Ovary (tissue), 9 donors: ENCODE measurements around the gene ANKH. TPM values are rescaled to one million over a fixed set of nuclear protein-coding genes. Genes with fewer than 3 reads are reported as not detected.

Experiments used
- DNase-seq, 5 donors: peaks; one replicate each; pipeline ENCODE4 v3.0.0-alpha.2; 2019 to 2020
- H3K27ac ChIP-seq, 2 donors: fragments of 200-600 bp; one replicate each; pipeline versions ENCODE4 v1.5.1 to v1.8.0; 2019 to 2022
- H3K27me3 ChIP-seq: fragments of 200-600 bp; one replicate; pipeline ENCODE4 v1.8.0; 2022
- H3K36me3 ChIP-seq: fragments of 200-600 bp; sonication (generic); one replicate; pipeline ENCODE4 v1.5.1; 2019
- H3K4me1 ChIP-seq: one replicate; pipeline ENCODE4 v1.8.1; 2013; ENCODE audit warnings: mild to moderate bottlenecking, moderate library complexity; ENCODE audit not compliant: insufficient read depth
- H3K4me3 ChIP-seq: fragments of 200-600 bp; sonication (generic); one replicate; pipeline ENCODE4 v1.5.1; 2017
- H3K9me3 ChIP-seq, 2 donors: fragments of 200-600 bp in 1 of 2; sonication (generic) in 1 of 2; one replicate each; pipeline versions ENCODE4 v1.5.1 to v1.8.1; 2013 to 2019; ENCODE audit warnings: mild to moderate bottlenecking in 1 of 2, moderate library complexity in 1 of 2
- EP300 ChIP-seq: sonication (generic); formaldehyde crosslinking; IDR thresholded peaks from one replicate; pipeline ENCODE4 v1.6.1; 2017; ENCODE audit warnings: antibody characterized with exemption
- POLR2A ChIP-seq: fragments of 450-650 bp; IDR thresholded peaks from one replicate; pipeline ENCODE4 v1.6.1; 2017; ENCODE audit warnings: antibody characterized with exemption, mild to moderate bottlenecking, moderate library complexity
- WGBS, 3 donors: extraction: QIAGEN DNeasy Blood & Tissue Kit in 1 of 3; methylation state at CpG; one replicate each; pipeline versions ENCODE4 v1.1.5 to v1.1.7; 2013 to 2017; 5-methylcytosine and 5-hydroxymethylcytosine counted together
- intact Hi-C, 4 donors: fragments of 100-400 bp; cut with DNase I; formaldehyde crosslinking; loops; one replicate each; pipeline versions ENCODE4 v1.11.0 to v1.15.1; 2022 to 2023
- polyA plus RNA-seq, 2 donors: library from polyadenylated mRNA; stranded (reverse); fragments of 200-250 nt in 1 of 2; fragments of 350-450 nt in 1 of 2; fragmentation: Illumina TruSeq in 1 of 2; extraction: RNeasy Lipid Tissue Mini Kit (QIAGEN cat#74804) in 1 of 2; gene quantifications; one replicate each; pipeline ENCODE4 v1.2.3, GENCODE V29; 2013 to 2014
- total RNA-seq, 7 donors: library from RNA; depleted of rRNA in 2 of 7; stranded (reverse); fragments of >200 nt in 2 of 7; fragmentation: NEBNext Ultra II Directional in 3 of 7; extraction: Animal tissue kit (Norgen Biotek cat#: 25700) in 3 of 7; gene quantifications; one replicate each; pipeline versions ENCODE4 v1.1.0 to v1.2.4, GENCODE V29; 2016 to 2023
- TF ChIP-seq, protein P1 (sequence below), 3 donors: fragments of 450-650 bp in 2 of 3; fragments of 200-600 bp in 1 of 3; IDR thresholded peaks; one replicate each; pipeline versions ENCODE4 v1.5.1 to v1.8.0; 2016 to 2022; ENCODE audit warnings: antibody characterized with exemption in 3 of 3, mild to moderate bottlenecking in 1 of 3
- donor health status: DM: no; HTN: no; CAD: no; lungs with moderate emphysema.
- donor health status: DM: no; HTN: no; CAD: no.
- donor health status: Bipolar disorder and iron deficiency.
- donor health status: DM: yes; HTN: yes; CAD: no.
- donor health status: DM: no; HTN: no; CAD: no.
- donor health status: DM: yes; HTN: yes; CAD: no.

The ANKH gene
- total and polyA plus RNA-seq, 9 donors = 17.2 to 80.7 (median 44.6) TPM

DNA sequence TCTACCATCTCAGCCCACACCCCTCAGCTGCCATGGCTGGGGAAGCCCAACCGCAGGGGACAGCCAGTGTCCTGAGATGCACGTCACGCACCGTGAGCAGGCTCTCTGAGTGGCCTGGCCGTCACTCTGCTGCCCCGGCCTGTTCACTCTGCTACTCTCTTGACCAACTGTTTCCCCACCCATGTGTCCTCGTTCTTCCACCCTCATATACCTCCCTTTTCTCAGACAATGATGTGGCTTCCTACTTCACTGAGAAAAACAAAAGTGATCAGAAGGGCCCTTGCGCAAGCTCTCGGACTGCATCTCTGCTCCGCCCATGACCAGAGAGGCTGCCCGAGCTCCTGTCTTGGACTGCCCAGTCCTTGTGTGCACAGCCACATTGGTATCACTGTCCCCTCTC lies 159.4 kb downstream of the ANKH start:
- no peaks in the 10 kb centered on the region for H3K9me3 ChIP-seq
- DNase-seq = no peak
- TF ChIP-seq EP300 = no peak
- TF ChIP-seq, protein P1, sequence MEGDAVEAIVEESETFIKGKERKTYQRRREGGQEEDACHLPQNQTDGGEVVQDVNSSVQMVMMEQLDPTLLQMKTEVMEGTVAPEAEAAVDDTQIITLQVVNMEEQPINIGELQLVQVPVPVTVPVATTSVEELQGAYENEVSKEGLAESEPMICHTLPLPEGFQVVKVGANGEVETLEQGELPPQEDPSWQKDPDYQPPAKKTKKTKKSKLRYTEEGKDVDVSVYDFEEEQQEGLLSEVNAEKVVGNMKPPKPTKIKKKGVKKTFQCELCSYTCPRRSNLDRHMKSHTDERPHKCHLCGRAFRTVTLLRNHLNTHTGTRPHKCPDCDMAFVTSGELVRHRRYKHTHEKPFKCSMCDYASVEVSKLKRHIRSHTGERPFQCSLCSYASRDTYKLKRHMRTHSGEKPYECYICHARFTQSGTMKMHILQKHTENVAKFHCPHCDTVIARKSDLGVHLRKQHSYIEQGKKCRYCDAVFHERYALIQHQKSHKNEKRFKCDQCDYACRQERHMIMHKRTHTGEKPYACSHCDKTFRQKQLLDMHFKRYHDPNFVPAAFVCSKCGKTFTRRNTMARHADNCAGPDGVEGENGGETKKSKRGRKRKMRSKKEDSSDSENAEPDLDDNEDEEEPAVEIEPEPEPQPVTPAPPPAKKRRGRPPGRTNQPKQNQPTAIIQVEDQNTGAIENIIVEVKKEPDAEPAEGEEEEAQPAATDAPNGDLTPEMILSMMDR (IDR thresholded peaks at IDR 0.05) = no peak
- TF ChIP-seq POLR2A = no peak
- intact Hi-C loops = no loop called here
- H3K27me3 ChIP-seq = no peaks in the 10 kb centered on the region
- no peak overlapping the region for H3K4me3 ChIP-seq
- H3K36me3 ChIP-seq = no peaks in the 10 kb centered on the region
- no peak overlapping the region for H3K27ac ChIP-seq
- WGBS, 3 donors = 95 to 97% (median 97%) methylated on average over 11 of the region's 11 CpGs
- no peaks in the 10 kb centered on the region for H3K4me1 ChIP-seq

DNA sequence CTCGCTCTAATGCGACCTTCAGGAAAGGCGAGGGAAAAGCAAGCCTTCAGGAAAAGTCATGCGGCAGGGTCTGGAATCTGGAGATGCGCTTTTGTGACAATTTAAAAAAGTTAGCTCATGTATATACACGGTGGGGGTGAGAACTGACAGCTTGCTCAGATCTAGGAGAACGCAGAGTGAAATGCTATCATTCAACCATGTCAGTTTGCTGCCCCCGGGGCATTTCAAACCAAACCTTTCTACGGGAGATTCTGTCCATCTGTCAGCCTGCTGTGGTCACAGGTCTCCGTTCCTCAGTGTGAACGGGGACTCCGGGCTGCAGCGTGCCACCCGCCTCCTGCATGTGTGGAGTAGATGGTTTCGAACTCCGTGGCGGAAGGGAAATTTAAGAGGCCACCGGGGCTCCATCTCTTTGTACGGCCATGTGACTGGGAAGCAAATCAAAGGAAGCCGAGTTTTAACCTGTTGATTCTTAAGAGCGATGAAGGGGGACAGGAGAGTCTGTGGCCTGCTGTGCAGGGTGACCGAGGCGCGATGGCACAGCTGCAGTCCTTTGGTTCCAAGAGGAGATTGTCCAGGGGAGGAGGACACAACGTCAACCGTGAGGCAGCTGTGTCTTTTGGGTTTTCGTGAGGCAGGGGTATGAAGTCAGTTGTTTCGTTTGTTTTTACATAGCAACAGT lies 161.1 kb downstream of the ANKH start:
- no peak for TF ChIP-seq POLR2A
- TF ChIP-seq EP300 = no peak
- TF ChIP-seq, protein P1 (IDR thresholded peaks at IDR 0.05) = no peak
- no peak overlapping the region for H3K4me3 ChIP-seq
- no peaks in the 10 kb centered on the region for H3K9me3 ChIP-seq
- WGBS, 3 donors = 92 to 94% (median 94%) methylated on average over 28 of the region's 28 CpGs
- no peaks in the 10 kb centered on the region for H3K27me3 ChIP-seq
- DNase-seq = no peak
- no peaks in the 10 kb centered on the region for H3K4me1 ChIP-seq
- intact Hi-C loops = no loop called here
- H3K27ac ChIP-seq = no peak overlapping the region
- no peaks in the 10 kb centered on the region for H3K36me3 ChIP-seq

DNA sequence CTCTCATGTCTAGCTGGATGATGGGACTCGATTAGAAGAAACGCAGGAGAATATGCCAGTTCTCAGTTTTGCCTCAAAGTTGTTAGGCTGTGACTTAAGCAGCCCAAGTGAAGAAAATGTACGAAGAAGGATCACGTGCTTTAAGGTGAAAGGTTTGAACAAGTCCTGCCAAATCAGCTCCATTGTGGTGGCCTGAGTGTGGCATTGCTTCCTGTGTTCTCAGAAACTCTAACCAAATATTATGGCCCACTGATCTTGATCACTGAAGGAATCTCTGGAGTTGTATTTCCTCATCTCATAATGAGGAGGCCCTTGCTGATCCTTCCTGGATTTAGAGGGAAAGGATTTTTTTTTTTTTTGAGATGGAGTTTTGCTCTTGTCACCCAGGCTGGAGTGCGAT lies 163.0 kb downstream of the ANKH start:
- H3K9me3 ChIP-seq = no peaks in the 10 kb centered on the region
- no peaks in the 10 kb centered on the region for H3K36me3 ChIP-seq
- no peak overlapping the region for H3K27ac ChIP-seq
- intact Hi-C loops = no loop called here
- no peak for DNase-seq
- TF ChIP-seq POLR2A = no peak
- TF ChIP-seq, protein P1 (IDR thresholded peaks at IDR 0.05) = no peak
- TF ChIP-seq EP300 = no peak
- H3K27me3 ChIP-seq = no peaks in the 10 kb centered on the region
- H3K4me1 ChIP-seq = no peaks in the 10 kb centered on the region
- H3K4me3 ChIP-seq = no peak overlapping the region
- 95 to 98% (median 95%) methylated on average over 5 of the region's 5 CpGs for whole genome bisulfite sequencing, 3 donors

DNA sequence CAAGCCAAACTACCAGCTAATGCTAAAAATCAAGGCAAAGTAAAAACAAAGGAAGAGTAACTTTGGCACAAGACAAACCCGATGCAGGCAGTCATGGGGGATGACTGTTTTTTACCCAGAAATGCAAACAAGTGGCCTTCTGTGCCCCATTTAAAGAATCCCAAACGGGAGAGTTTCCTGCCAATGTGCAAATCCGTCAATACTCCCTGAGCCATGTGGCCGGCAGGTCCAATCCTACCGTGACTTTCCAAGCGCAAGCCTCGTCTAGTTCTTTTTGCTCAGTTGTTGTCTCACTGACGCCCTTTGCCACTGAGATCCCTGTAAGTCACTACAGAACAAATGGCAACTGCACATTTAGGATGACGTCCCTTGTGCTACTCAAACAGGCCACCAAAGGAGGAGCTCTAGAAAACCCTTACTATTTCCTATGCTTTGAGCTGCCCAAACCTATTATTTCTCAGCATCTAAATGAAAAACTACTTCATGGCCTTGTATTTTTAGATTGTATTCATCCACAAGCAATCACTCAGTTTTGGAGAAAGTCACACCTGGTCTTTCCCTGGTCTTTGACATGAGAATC lies 163.7 kb downstream of the ANKH start:
- no peaks in the 10 kb centered on the region for H3K36me3 ChIP-seq
- DNase-seq = no peak

More for the DNA sequence above, 163.7 kb downstream of the ANKH start:
- no peak for TF ChIP-seq POLR2A
- TF ChIP-seq EP300 = no peak
- TF ChIP-seq, protein P1 (IDR thresholded peaks at IDR 0.05) = no peak
- intact Hi-C loops = no loop called here
- Histone ChIP-seq H3K9me3 (no peaks in the 10 kb centered on the region), H3K27me3 (no peaks in the 10 kb centered on the region), H3K4me3 (no peak overlapping the region), H3K27ac (no peak overlapping the region), H3K4me1 (no peaks in the 10 kb centered on the region)
- 88 to 94% (median 91%) methylated on average over 9 of the region's 9 CpGs for WGBS, 3 donors
